Measurements from ENCODE around the gene LHFPL2. TPM values are rescaled to one million over a fixed set of nuclear protein-coding genes. Genes with fewer than 3 reads are reported as not detected.

The LHFPL2 gene
- total RNA-seq, 1 donor from 2014 or later, result 113 TPM

DNA sequence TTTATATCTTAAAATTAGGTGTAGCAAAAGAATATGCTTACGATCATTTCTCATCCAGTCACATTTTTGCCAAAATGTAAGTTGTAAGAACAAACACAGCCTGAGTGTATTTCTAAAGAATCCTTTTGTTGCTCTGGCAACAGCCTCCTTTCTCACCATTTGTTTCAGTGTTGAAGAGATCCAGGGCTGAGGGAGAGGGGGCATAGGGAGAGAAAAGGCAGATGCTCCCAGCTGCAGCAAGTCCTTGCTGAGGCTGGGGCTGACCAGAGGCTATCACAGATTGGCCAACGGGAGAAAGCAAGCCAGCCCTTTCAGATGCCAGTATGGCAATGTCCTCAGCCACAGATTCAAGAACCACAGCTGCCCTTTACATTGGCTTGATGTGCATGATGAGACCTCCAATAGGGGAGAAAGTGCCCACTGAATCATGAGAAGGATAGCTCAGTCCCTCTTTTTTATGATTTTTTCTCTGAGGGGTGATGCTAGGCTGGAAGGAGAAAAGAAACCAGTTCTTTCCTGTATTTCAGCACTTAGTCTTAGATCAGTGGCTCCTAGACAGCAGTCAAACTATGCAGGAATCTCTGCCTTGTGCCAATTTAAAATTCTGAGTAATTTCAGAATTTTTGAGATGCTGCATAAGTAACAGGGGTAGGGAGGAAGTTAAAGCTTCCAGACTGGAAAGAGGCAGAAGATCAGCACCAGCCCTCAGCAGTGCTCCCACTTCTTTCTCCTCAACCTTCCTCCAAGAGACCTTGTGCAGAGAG is 142.1 kb downstream of the LHFPL2 start:
- Mint-ChIP-seq H3K36me3 (ENCODE audit: unreplicated experiment) (peaks cover 13% of the 10 kb centered on the region), H3K27ac (ENCODE audit: unreplicated experiment) (peak overlapping the region; percentile 44), H3K27me3 (ENCODE audit: unreplicated experiment) (no peaks in the 10 kb centered on the region), H3K4me3 (ENCODE audit: unreplicated experiment) (no peak overlapping the region), H3K4me1 (ENCODE audit: unreplicated experiment) (peaks cover 90% of the 10 kb centered on the region), H3K9me3 (ENCODE audit: unreplicated experiment) (no peaks in the 10 kb centered on the region)
- TF ChIP-seq, protein P1, sequence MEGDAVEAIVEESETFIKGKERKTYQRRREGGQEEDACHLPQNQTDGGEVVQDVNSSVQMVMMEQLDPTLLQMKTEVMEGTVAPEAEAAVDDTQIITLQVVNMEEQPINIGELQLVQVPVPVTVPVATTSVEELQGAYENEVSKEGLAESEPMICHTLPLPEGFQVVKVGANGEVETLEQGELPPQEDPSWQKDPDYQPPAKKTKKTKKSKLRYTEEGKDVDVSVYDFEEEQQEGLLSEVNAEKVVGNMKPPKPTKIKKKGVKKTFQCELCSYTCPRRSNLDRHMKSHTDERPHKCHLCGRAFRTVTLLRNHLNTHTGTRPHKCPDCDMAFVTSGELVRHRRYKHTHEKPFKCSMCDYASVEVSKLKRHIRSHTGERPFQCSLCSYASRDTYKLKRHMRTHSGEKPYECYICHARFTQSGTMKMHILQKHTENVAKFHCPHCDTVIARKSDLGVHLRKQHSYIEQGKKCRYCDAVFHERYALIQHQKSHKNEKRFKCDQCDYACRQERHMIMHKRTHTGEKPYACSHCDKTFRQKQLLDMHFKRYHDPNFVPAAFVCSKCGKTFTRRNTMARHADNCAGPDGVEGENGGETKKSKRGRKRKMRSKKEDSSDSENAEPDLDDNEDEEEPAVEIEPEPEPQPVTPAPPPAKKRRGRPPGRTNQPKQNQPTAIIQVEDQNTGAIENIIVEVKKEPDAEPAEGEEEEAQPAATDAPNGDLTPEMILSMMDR (IDR thresholded peaks at IDR 0.05), result no peak
- no peak for DNase-seq (ENCODE audit: extremely low spot score, unreplicated experiment)

DNA sequence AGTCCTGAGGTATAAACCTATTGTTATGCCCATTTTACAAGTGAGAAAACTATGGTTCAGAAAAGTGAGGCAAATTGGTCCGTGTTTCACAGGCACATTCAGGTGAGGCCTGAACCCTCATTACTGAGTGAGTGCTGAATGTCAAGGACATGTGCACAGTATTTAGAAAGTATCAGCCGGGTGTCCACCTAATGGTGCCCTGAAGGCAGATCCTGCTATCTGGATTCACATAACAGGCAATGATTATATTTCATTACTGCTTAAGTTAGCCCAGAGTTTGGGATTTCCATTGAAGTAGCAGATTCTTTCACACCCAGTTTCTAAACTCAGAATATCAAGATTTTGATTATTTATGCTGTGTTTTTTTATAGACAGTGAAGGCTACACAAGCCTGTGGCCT is 142.7 kb downstream of the LHFPL2 start:
- TF ChIP-seq, protein P1 (IDR thresholded peaks at IDR 0.05), result no peak
- Mint-ChIP-seq H3K9me3 (ENCODE audit: unreplicated experiment) (no peaks in the 10 kb centered on the region), H3K27ac (ENCODE audit: unreplicated experiment) (peak overlapping the region; percentile 87), H3K27me3 (ENCODE audit: unreplicated experiment) (no peaks in the 10 kb centered on the region), H3K4me1 (ENCODE audit: unreplicated experiment) (peaks cover 90% of the 10 kb centered on the region), H3K4me3 (ENCODE audit: unreplicated experiment) (no peak overlapping the region), H3K36me3 (ENCODE audit: unreplicated experiment) (peaks cover 13% of the 10 kb centered on the region)
- DNase-seq (ENCODE audit: extremely low spot score, unreplicated experiment), result no peak

DNA sequence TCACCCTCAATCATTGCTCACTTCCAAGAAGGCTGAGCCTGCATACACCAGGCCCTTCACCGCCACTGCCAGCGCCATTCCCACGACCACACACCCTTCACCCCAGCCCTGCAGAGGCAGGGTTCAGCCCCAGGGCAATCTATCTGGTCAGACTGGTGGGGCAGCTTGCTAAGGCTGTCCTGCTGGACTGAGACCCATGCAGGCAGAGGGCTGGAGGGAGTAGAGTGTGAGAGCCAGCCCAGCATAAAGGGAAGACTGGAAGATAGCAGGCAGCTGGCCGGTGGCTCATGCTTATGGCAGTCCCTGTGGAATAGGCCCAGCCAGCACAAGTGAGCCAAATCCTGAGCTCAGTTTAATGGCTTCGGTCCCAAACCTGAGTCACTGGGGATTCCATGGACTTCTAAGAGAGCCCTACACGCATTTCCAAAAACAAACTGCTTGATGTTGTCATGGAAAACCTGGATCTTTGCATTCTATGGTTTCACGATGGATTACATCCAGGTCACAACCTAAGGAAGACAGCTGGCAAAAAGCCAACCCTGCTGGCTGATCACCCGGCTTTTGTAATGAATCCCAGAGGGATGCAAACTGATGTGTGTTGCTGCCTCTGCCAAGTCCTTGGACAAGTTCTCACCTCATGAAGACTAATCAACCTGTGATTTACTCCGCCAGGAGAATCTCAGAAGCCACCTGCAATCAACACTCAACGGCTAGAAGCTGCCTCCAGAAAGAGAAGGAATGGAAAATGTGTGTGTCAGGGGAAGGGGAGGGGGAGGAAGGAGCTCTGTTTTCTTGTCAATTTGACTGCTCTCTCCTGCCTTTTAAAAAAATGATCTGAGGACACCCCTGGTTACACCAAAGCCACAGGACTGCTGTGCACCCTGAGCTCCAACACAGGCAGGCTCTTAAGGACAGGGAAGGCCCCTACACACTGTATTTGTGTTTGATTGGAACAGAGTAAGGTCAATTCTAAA is 143.6 kb downstream of the LHFPL2 start:
- TF ChIP-seq, protein P1 (IDR thresholded peaks at IDR 0.05), result no peak
- Mint-ChIP-seq H3K36me3 (ENCODE audit: unreplicated experiment) (peaks cover 17% of the 10 kb centered on the region), H3K27me3 (ENCODE audit: unreplicated experiment) (no peaks in the 10 kb centered on the region), H3K9me3 (ENCODE audit: unreplicated experiment) (no peaks in the 10 kb centered on the region), H3K4me1 (ENCODE audit: unreplicated experiment) (peaks cover 90% of the 10 kb centered on the region), H3K4me3 (ENCODE audit: unreplicated experiment) (peak overlapping the region; percentile 16), H3K27ac (ENCODE audit: unreplicated experiment) (peak overlapping the region; percentile 87)
- no peak for DNase-seq (ENCODE audit: extremely low spot score, unreplicated experiment)

DNA sequence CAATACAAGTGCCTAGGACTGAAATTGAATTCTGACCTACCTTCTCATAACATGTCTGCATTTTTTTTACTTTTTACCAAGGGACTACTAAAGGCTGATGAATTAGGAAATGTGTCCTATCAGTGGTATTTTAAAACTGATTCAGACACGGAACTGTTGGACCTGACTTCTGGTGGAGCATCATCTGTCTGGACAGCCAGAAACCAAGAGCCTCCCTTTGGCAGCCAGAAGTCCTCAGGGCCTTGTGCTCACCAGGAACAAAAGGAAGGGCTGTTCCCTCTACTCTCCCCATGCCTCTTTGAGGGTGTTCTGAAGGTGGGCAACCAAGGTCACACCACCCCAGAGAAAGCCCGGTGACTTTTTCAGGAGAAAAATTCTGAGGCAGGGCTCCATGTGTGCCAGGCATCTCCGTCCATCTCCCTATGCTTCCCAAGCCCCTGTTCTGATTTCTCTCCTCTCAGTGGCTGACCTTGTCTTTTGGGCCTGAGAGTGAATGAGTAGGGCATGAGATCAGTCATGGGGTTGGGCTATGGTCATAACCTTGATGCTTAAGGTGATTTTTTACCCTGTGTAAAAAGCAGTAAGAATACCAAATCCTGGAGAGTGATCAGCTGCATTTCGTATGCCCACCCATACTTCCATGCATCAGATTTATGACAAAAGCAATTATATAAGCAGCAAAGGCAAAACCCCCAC is 144.5 kb downstream of the LHFPL2 start:
- H3K36me3 Mint-ChIP-seq (ENCODE audit: unreplicated experiment), result peaks cover 16% of the 10 kb centered on the region
- no peak overlapping the region for H3K4me3 Mint-ChIP-seq (ENCODE audit: unreplicated experiment)
- H3K27me3 Mint-ChIP-seq (ENCODE audit: unreplicated experiment), result no peaks in the 10 kb centered on the region
- TF ChIP-seq, protein P1 (IDR thresholded peaks at IDR 0.05), result no peak
- H3K27ac Mint-ChIP-seq (ENCODE audit: unreplicated experiment), result peak overlapping the region; percentile 87
- no peaks in the 10 kb centered on the region for H3K9me3 Mint-ChIP-seq (ENCODE audit: unreplicated experiment)
- H3K4me1 Mint-ChIP-seq (ENCODE audit: unreplicated experiment), result peaks cover 91% of the 10 kb centered on the region
- DNase-seq (ENCODE audit: extremely low spot score, unreplicated experiment), result no peak
